HL-60 (cell line): ENCODE results near the gene SCP2D1.

Experiments used
- DNase-seq, 2 experiments: peaks; one replicate each; pipeline ENCODE4 v3.0.0-alpha.2; 2010 to 2020; ENCODE audit warnings: low read depth in 1 of 2, low spot score in 1 of 2
- H3K27ac ChIP-seq: fragments of 250-450 bp; sonication (Bioruptor Pico); replicated peaks from 2 replicates; pipeline ENCODE4 v1.5.1; 2020; ENCODE audit warnings: mild to moderate bottlenecking, moderate library complexity
- H3K27me3 ChIP-seq: fragments of 250-450 bp; sonication (Bioruptor Pico); 2 replicates; pipeline ENCODE4 v1.5.1; 2021; ENCODE audit warnings: mild to moderate bottlenecking, moderate library complexity; ENCODE audit not compliant: insufficient read depth, poor library complexity, severe bottlenecking
- H3K4me3 ChIP-seq: replicated peaks from 2 replicates; pipeline ENCODE4 v1.5.1; 2011; ENCODE audit warnings: mild to moderate bottlenecking, control low read depth, low read length; ENCODE audit not compliant: insufficient read depth
- CTCF ChIP-seq: IDR thresholded peaks from one replicate; pipeline ENCODE4 v1.5.1; 2011; ENCODE audit warnings: low read length, control low read depth, inconsistent platforms; ENCODE audit not compliant: insufficient read depth
- GABPA ChIP-seq: IDR thresholded peaks from 2 replicates; pipeline ENCODE4 v1.6.1; 2012; ENCODE audit warnings: low read depth
- POLR2AphosphoS5 ChIP-seq: IDR thresholded peaks from 2 replicates; pipeline ENCODE4 v1.6.1; 2012; ENCODE audit warnings: low read depth
- REST ChIP-seq: IDR thresholded peaks from 2 replicates; pipeline ENCODE4 v1.6.1; 2012; ENCODE audit warnings: low read depth; ENCODE audit not compliant: insufficient replicate concordance
- SPI1 ChIP-seq: IDR thresholded peaks from 2 replicates; pipeline ENCODE4 v1.6.1; 2012; ENCODE audit warnings: low read depth, mild to moderate bottlenecking, borderline replicate concordance

The SCP2D1 gene

GRCh38 chr20:18775633-18776032, 38.0 kb upstream of the SCP2D1 start:
- no peak for DNase-seq
- Histone ChIP-seq H3K27ac (no peak overlapping the region), H3K27me3 (peaks cover 4% of the 10 kb centered on the region), H3K4me3 (no peak overlapping the region)
- no peak for TF ChIP-seq CTCF
- no peak for TF ChIP-seq GABPA
- no peak for TF ChIP-seq REST
- TF ChIP-seq SPI1, result no peak
- TF ChIP-seq POLR2AphosphoS5, result no peak

GRCh38 chr20:18778690-18779392, 34.7 kb upstream of the SCP2D1 start:
- Histone ChIP-seq H3K4me3 (no peak overlapping the region), H3K27me3 (no peaks in the 10 kb centered on the region), H3K27ac (no peak overlapping the region)
- DNase-seq, result no peak
- TF ChIP-seq GABPA (no peak), SPI1 (no peak), CTCF (no peak), REST (no peak), POLR2AphosphoS5 (no peak)

- no peak overlapping the region for H3K4me3 ChIP-seq
- no peaks in the 10 kb centered on the region for H3K27me3 ChIP-seq
- TF ChIP-seq GABPA (no peak), CTCF (no peak), REST (no peak), SPI1 (no peak), POLR2AphosphoS5 (no peak)
- DNase-seq, result no peak
- H3K27ac ChIP-seq, result no peak overlapping the region
Measured at GRCh38 chr20:18780385-18781130, 33.0 kb upstream of the SCP2D1 start.
